Left lung (tissue), 10 donors: ENCODE results near the gene MLH3. TPM values are rescaled to one million over a fixed set of nuclear protein-coding genes. Genes with fewer than 3 reads are reported as not detected.

Source experiments
- ATAC-seq: fragments of 200-7000 bp; cut with Tn5 transposase; one replicate; pipeline ENCODE4 v1.9.1; 2020; ENCODE audit warnings: moderate library complexity
- DNase-seq, 4 donors: peaks; one replicate each; pipeline ENCODE4 v3.0.0-alpha.2; 2013 to 2020
- H3K27ac ChIP-seq, 2 donors: fragments of 200-600 bp; sonication (generic) in 1 of 2; one replicate each; pipeline versions ENCODE4 v1.5.0 to v1.8.0; 2020 to 2021
- H3K27me3 ChIP-seq, 2 donors: fragments of 200-600 bp; sonication (generic) in 1 of 2; one replicate each; pipeline versions ENCODE4 v1.5.0 to v1.8.0; 2020 to 2021
- H3K36me3 ChIP-seq, 2 donors: fragments of 200-600 bp; sonication (generic) in 1 of 2; one replicate each; pipeline versions ENCODE4 v1.5.0 to v1.8.0; 2020 to 2021
- H3K4me1 ChIP-seq, 2 donors: fragments of 200-600 bp; one replicate each; pipeline ENCODE4 v1.8.0; 2021
- H3K4me3 ChIP-seq, 2 donors: fragments of 200-600 bp; sonication (generic) in 1 of 2; one replicate each; pipeline versions ENCODE4 v1.5.0 to v1.8.0; 2020 to 2021; ENCODE audit warnings: mild to moderate bottlenecking in 1 of 2
- H3K9me3 ChIP-seq, 2 donors: fragments of 200-600 bp; sonication (generic) in 1 of 2; one replicate each; pipeline versions ENCODE4 v1.5.0 to v1.8.0; 2020 to 2021
- intact Hi-C, 2 donors: fragments of 100-400 bp; cut with DNase I; formaldehyde crosslinking; loops; one replicate each; pipeline versions ENCODE4 v1.11.2 to v1.14.2; 2022
- polyA plus RNA-seq, 6 donors: library from polyadenylated mRNA; unstranded; fragments of 120-200 nt; gene quantifications; one replicate each; pipeline ENCODE4 v1.2.1, GENCODE V29; 2013; ENCODE audit not compliant: insufficient read length in 6 of 6
- total RNA-seq, 2 donors: library from RNA; stranded (reverse); fragmentation: NEBNext Ultra II Directional; extraction: Animal tissue kit (Norgen Biotek cat#: 25700); gene quantifications; one replicate each; pipeline ENCODE4 v1.2.1, GENCODE V29; 2021
- TF ChIP-seq, protein P1 (sequence below), 2 donors: fragments of 200-600 bp; sonication (generic) in 1 of 2; IDR thresholded peaks; one replicate each; pipeline versions ENCODE4 v1.5.0 to v1.8.0; 2021; ENCODE audit warnings: antibody characterized with exemption in 2 of 2
- donor health status: DM: no; HTN: yes; CAD: no.
- donor health status: DM: no; HTN: no; CAD: no.

MLH3 gene
- total and polyA plus RNA-seq, 8 donors: 24.7 to 48.3 (median 39.9) TPM

DNA sequence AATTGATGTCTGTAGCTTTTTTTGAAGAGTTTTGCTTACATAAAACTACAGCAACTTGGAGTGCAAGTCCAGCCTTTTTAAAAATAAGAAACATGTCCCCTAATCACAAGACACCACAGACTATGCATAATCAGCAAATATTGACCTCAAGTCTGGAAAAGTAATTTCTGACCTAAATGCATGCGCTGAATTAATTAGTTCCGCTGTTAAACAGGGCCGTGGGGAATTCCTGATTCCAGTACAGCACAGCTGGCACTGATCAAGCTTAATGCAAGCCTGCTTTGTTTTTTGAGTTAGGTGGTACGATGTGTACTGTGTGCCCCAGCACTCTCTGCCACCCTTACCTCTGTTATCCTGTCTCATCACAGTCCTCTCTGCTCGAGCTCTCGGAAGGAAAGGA, 9.2 kb downstream of the MLH3 start:
- TF ChIP-seq, protein P1, sequence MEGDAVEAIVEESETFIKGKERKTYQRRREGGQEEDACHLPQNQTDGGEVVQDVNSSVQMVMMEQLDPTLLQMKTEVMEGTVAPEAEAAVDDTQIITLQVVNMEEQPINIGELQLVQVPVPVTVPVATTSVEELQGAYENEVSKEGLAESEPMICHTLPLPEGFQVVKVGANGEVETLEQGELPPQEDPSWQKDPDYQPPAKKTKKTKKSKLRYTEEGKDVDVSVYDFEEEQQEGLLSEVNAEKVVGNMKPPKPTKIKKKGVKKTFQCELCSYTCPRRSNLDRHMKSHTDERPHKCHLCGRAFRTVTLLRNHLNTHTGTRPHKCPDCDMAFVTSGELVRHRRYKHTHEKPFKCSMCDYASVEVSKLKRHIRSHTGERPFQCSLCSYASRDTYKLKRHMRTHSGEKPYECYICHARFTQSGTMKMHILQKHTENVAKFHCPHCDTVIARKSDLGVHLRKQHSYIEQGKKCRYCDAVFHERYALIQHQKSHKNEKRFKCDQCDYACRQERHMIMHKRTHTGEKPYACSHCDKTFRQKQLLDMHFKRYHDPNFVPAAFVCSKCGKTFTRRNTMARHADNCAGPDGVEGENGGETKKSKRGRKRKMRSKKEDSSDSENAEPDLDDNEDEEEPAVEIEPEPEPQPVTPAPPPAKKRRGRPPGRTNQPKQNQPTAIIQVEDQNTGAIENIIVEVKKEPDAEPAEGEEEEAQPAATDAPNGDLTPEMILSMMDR (IDR thresholded peaks at IDR 0.05): no peak
- intact Hi-C loops: no loop called here
- no peaks in the 10 kb centered on the region for H3K27me3 ChIP-seq
- no peak overlapping the region for H3K4me3 ChIP-seq
- no peak overlapping the region for H3K27ac ChIP-seq
- no peak for ATAC-seq
- no peaks in the 10 kb centered on the region for H3K9me3 ChIP-seq
- peak in 1 of 4 donors; percentile 51 for DNase-seq
- peaks cover 0 to 27% of the 10 kb centered on the region in 2 donors for H3K36me3 ChIP-seq
- H3K4me1 ChIP-seq: peaks cover 6 to 13% of the 10 kb centered on the region in 2 donors

DNA sequence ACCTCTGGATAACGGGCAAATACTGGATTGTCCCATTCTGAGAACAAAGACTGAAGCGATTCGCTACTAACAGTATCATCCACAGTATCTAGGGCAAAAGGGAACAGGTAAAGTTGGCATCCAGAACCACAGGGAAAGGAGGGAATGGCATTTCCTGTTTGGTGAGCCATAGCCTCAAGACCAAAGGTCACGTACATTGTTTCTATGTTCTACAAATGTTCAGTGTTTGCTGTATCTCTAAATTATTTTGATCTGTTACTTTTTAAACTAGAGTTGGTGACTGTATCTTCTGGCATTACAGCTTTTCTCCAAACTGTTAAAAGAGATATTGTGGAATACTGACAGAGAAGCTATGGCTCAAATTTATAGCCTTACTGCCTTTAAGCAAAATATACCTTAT, 9.7 kb downstream of the MLH3 start:
- ATAC-seq (no peak), DNase-seq (no peak)
- intact Hi-C loops: no loop called here
- no peaks in the 10 kb centered on the region for H3K27me3 ChIP-seq
- peaks cover 0 to 29% of the 10 kb centered on the region in 2 donors for H3K36me3 ChIP-seq
- H3K4me1 ChIP-seq: peaks cover 6 to 13% of the 10 kb centered on the region in 2 donors
- TF ChIP-seq, protein P1 (IDR thresholded peaks at IDR 0.05): no peak
- no peaks in the 10 kb centered on the region for H3K9me3 ChIP-seq
- no peak overlapping the region for H3K27ac ChIP-seq
- no peak overlapping the region for H3K4me3 ChIP-seq

DNA sequence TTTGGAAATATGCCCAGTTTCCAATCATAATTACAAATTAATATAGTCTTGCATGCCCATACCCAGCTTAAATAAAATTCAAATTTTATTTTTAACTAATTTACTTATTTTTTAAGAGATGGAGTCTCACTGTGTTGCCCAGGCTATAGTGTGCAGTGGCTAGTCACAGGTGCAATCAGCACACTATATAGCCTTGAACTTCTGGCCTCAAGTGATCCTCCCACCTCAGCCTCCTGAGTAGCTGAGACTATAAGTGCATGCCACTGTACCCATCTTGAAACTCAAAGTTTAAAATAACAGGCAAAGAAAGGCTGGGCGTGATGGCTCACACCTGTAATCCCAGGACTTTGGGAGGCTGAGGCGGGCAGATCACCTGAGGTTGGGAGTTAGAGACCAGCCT, 10.3 kb downstream of the MLH3 start:
- Histone ChIP-seq H3K4me1 (peaks cover 6 to 9% of the 10 kb centered on the region in 2 donors), H3K27ac (no peak overlapping the region), H3K27me3 (no peaks in the 10 kb centered on the region), H3K4me3 (no peak overlapping the region), H3K36me3 (peaks cover 0 to 29% of the 10 kb centered on the region in 2 donors), H3K9me3 (no peaks in the 10 kb centered on the region)
- DNase-seq (no peak), ATAC-seq (no peak)
- TF ChIP-seq, protein P1 (IDR thresholded peaks at IDR 0.05): no peak
- intact Hi-C loops: no loop called here

DNA sequence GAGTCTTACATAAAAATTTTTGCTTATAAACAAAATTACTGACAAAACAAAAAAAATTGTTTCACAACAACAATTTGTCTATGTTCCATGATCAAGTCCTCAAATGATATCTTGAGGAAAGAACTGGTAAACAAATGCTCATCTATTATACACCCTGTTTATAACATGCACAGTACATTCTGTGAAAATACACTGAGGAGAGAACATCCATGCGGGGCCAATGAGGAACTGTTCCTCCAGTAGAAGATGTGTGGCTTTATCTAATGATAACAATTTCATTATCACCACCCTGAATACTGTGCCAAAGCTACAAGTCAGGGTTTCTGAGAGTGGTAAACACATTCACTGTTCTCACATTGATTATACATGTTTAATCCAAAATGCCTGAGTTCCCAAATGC, 10.8 kb downstream of the MLH3 start:
- intact Hi-C loops: no loop called here
- ATAC-seq (no peak), DNase-seq (no peak)
- Histone ChIP-seq H3K4me1 (peaks cover 6 to 9% of the 10 kb centered on the region in 2 donors), H3K36me3 (peaks cover 0 to 29% of the 10 kb centered on the region in 2 donors), H3K27me3 (no peaks in the 10 kb centered on the region), H3K4me3 (no peak overlapping the region), H3K9me3 (no peaks in the 10 kb centered on the region), H3K27ac (no peak overlapping the region)
- TF ChIP-seq, protein P1 (IDR thresholded peaks at IDR 0.05): no peak

DNA sequence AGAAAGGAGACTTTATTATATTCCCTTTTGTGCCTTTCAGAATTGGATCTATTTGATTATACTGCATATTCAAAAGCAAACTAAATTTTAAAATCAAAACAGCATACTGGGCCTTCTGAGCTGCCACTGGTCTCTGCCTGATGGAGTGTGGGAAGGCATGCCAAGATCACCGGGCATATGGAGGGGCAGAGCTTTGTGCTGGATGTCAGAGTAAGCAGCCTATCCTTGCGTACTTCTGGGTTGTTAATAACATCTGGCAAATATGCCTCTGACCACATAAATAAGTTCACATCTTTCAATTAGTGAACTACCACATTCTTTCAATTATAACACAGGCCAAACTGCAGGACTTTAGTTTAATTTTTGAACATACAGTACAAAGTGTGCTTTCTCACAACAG, 18.3 kb downstream of the MLH3 start:
- no peak overlapping the region for H3K27ac ChIP-seq
- no peaks in the 10 kb centered on the region for H3K9me3 ChIP-seq
- intact Hi-C loops: no loop called here
- TF ChIP-seq, protein P1 (IDR thresholded peaks at IDR 0.05): no peak
- ATAC-seq (no peak), DNase-seq (no peak)
- no peak overlapping the region for H3K4me3 ChIP-seq
- no peaks in the 10 kb centered on the region for H3K4me1 ChIP-seq
- H3K36me3 ChIP-seq: peaks cover 0 to 68% of the 10 kb centered on the region in 2 donors
- no peaks in the 10 kb centered on the region for H3K27me3 ChIP-seq
